Glomerular endothelial cell (primary cell): ENCODE measurements around the gene SPIC. TPM values are rescaled to one million over a fixed set of nuclear protein-coding genes. Genes with fewer than 3 reads are reported as not detected.

Source experiments
- DNase-seq: peaks from one replicate; pipeline ENCODE4 v3.0.0-alpha.2; 2011; ENCODE audit warnings: low read depth, low spot score; ENCODE audit errors: extremely low read depth
- total RNA-seq: library from RNA; depleted of rRNA; stranded (reverse); fragments of >200 nt; gene quantifications from 2 replicates; pipeline ENCODE4 v1.2.3, GENCODE V29; 2015

SPIC gene
- total RNA-seq, 1 donor from 2014 or later = not detected

DNA sequence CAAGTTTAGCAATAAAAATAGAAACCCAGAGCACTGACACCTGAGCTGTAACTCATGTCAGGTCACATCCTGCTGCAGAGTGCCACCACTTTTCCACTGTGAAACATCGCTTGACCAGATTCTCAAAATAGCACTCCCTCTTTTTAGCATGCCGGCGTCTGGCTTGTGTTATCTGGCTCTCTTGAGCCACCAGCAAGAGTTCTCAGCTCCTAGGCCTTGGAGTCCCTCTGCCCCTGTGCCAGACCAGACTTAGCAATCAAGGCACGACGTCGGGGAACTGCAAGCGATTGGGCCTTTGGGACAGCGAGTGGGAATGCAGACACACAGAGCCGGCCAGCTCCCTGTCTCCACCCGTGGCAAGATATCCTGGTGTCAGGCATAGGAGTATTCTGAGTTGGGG lies 52.5 kb downstream of the SPIC start:
- DNase-seq = no peak

DNA sequence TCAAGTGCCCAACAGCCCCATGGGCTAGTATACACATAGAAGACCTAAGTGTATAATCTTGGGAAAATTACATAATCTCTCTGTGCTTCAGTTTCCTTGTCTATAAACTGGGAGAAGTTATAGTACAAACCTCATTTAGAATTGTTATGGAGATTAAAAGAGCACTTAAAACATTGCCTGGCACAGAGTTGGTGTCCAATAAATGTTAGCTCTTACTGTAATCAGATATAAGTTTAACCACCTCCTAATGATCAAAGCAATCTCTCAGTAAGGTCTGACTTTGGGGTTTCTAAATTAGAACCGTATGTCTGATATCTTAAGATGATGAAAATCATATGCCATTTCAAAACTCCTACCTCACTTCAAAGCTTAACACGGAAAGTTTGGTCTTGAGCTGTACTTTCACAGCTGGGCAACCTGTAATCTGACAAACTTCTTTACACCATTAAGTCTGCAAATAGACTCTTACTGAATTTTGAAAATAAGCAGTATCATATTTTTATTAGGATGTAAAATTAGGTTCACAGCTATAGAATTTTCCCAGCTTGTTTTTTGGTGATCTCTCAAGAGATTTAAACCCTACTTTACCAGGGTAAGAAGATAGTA lies 61.0 kb downstream of the SPIC start:
- no peak for DNase-seq

Other genes with a start within 250 kb of the SPIC start
- 13.8 and 16.6 TPM in 2 replicates for gene UTP20, start 195.2 kb upstream of the SPIC start, total RNA-seq
- 58.0 and 74.0 TPM in 2 replicates for gene ARL1, start 67.6 kb upstream of the SPIC start, total RNA-seq
- not detected in 2 replicates for gene MYBPC1, start 119.6 kb downstream of the SPIC start, total RNA-seq
- gene CHPT1, start 222.3 kb downstream of the SPIC start, total RNA-seq = 23.9 and 28.1 TPM in 2 replicates